Measurements from ENCODE around the gene GABRA5. TPM values are rescaled to one million over a fixed set of nuclear protein-coding genes. Genes with fewer than 3 reads are reported as not detected.

GABRA5 gene
- total and polyA plus RNA-seq, 2 of the 13 experiments (the other 11 are each of a cell fraction or from before 2014, with no cell fraction given), result not detected

GRCh38 chr15:26869628-26870027 lies 2.8 kb downstream of the GABRA5 start:
- DNase-seq (ENCODE audit: low spot score) (no peak), ATAC-seq (no peak), FAIRE-seq (no peak)
- H4K20me1 ChIP-seq (ENCODE audit: insufficient read depth, low read length), result no peaks in the 10 kb centered on the region
- no peak overlapping the region for H2AFZ ChIP-seq (ENCODE audit: low read length)
- CTCF ChIA-PET (ENCODE audit: low intra/inter-chr PET ratio, low total read pairs), result no interaction called here
- H3K4me3 ChIP-seq (replicated peaks in 1 of 3; ENCODE audit: insufficient read depth in 1 of 3, low read depth in 2 of 3, low read length in 3 of 3), result no peak overlapping the region
- BruUV-seq (replicated peaks), result no TSS peak
- H3K9me3 ChIP-seq (ENCODE audit: low read length), result no peaks in the 10 kb centered on the region
- in situ Hi-C loops (cut with HindIII; ENCODE audit: extremely low pct_ligation_motif_present, low pct_unique_long_range_greater_than_20kb), result loop anchor here (10.0 to 25.0 kb wide), 2 partner anchors 932 to 1365 kb away; no protein-coding TSS in a partner anchor
- H3K36me3 ChIP-seq (replicated peaks in 1 of 2; ENCODE audit: control insufficient read depth in 1 of 2, insufficient read depth in 2 of 2, low read length in 2 of 2), result no peaks in the 10 kb centered on the region
- POLR2A ChIA-PET, result no interaction called here
- TF ChIP-seq HCFC1 (IDR thresholded peaks at IDR 0.05; ENCODE audit: low read depth, low read length) (no peak), DR1 (CRISPR knock-in tag; IDR thresholded peaks at IDR 0.05) (no peak), HMG20B (CRISPR knock-in tag; conservative IDR thresholded peaks at IDR 0.05) (no peak), ZNF337 (CRISPR knock-in tag; IDR thresholded peaks at IDR 0.05; ENCODE audit: borderline replicate concordance, low read depth) (no peak), ZNF451 (CRISPR knock-in tag; IDR thresholded peaks at IDR 0.05) (no peak), ZBTB4 (CRISPR knock-in tag; IDR thresholded peaks at IDR 0.05; ENCODE audit: borderline replicate concordance) (no peak), ATM (IDR thresholded peaks at IDR 0.05; ENCODE audit: borderline replicate concordance) (no peak), SATB2 (CRISPR knock-in tag; IDR thresholded peaks at IDR 0.05) (no peak), ZSCAN29 (CRISPR knock-in tag; conservative IDR thresholded peaks at IDR 0.05) (no peak), ZNF136 (CRISPR knock-in tag; IDR thresholded peaks at IDR 0.05; ENCODE audit: low read depth) (no peak), ZNF33A (CRISPR knock-in tag; IDR thresholded peaks at IDR 0.05; ENCODE audit: borderline replicate concordance) (no peak), ZMYM3 (CRISPR knock-in tag; IDR thresholded peaks at IDR 0.05) (no peak), ZNF224 (CRISPR knock-in tag; IDR thresholded peaks at IDR 0.05) (no peak), ZSCAN9 (CRISPR knock-in tag; IDR thresholded peaks at IDR 0.05; ENCODE audit: borderline replicate concordance) (no peak), YY1 (IDR thresholded peaks at IDR 0.05; ENCODE audit: insufficient read depth, insufficient replicate concordance, low read depth, low read length) (no peak), PTBP1 (IDR thresholded peaks at IDR 0.05; ENCODE audit: low read depth, low read length, poor library complexity, severe bottlenecking) (no peak), ARID5B (CRISPR knock-in tag; IDR thresholded peaks at IDR 0.05) (no peak)
- no peaks in the 10 kb centered on the region for H3K4me1 ChIP-seq (ENCODE audit: insufficient read depth, low read length)
- no peak overlapping the region for H3K9ac ChIP-seq (ENCODE audit: insufficient read depth, low read depth, low read length)
- H3K79me2 ChIP-seq (ENCODE audit: insufficient read depth, low read length), result no peaks in the 10 kb centered on the region
- H3K27ac ChIP-seq (ENCODE audit: extremely low read length, insufficient read depth, low read length), result no peak overlapping the region
- 3% methylated on average over 2 of the region's 3 CpGs for WGBS (ENCODE audit: low lambda C conversion rate)
- H3K4me2 ChIP-seq (ENCODE audit: low read depth, low read length), result no peak overlapping the region
- H3K27me3 ChIP-seq (ENCODE audit: control insufficient read depth in 1 of 2, insufficient read depth in 2 of 2, low read length in 2 of 2), result no peaks in the 10 kb centered on the region; a peak in 1 of 5 replicates
- intact Hi-C loops (cut with micrococcal nuclease; ENCODE audit: unreplicated experiment), result loop anchor here (10.0 kb wide), 1 partner anchor 1175 kb away; no protein-coding TSS in a partner anchor

Measured in HepG2 (cell line).